ENCODE data around the gene GLRX3. TPM values are rescaled to one million over a fixed set of nuclear protein-coding genes. Genes with fewer than 3 reads are reported as not detected.

Gene GLRX3
- total and polyA plus RNA-seq, 2 of the 13 experiments (the other 11 are each of a cell fraction or from before 2014, with no cell fraction given), result 91.4 to 135 TPM

GRCh38 chr10:130137659-130138478 lies 1.7 kb downstream of the GLRX3 start (continued):
- TF ChIP-seq ZBTB26 (CRISPR knock-in tag; IDR thresholded peaks at IDR 0.05; ENCODE audit: borderline replicate concordance), result no peak
- TF ChIP-seq ZSCAN31 (CRISPR knock-in tag; IDR thresholded peaks at IDR 0.05; ENCODE audit: low read depth), result no peak
- TF ChIP-seq FOXA1 (IDR thresholded peaks at IDR 0.05), result no peak
- TF ChIP-seq FOXA1 (CRISPR knock-in tag; IDR thresholded peaks at IDR 0.05), result no peak
- no peak for TF ChIP-seq MAF1 (CRISPR knock-in tag; IDR thresholded peaks at IDR 0.05; ENCODE audit: borderline replicate concordance)
- TF ChIP-seq ZNF761 (CRISPR knock-in tag; conservative IDR thresholded peaks at IDR 0.05), result no peak
- 0 out of 2 replicates have a peak, but pooled peaks have one; percentile 27 for TF ChIP-seq KDM5B (CRISPR knock-in tag; IDR thresholded peaks at IDR 0.05; ENCODE audit: borderline replicate concordance)
- TF ChIP-seq CENPBD1 (CRISPR knock-in tag; IDR thresholded peaks at IDR 0.05; ENCODE audit: borderline replicate concordance, low read depth), result no peak
- TF ChIP-seq SOX5 (CRISPR knock-in tag; IDR thresholded peaks at IDR 0.05; ENCODE audit: borderline replicate concordance), result no peak
- TF ChIP-seq HMGXB4 (CRISPR knock-in tag; IDR thresholded peaks at IDR 0.05; ENCODE audit: borderline replicate concordance in 1 of 2, low read depth in 1 of 2), result no peak
- TF ChIP-seq ZFYVE20 (CRISPR knock-in tag; IDR thresholded peaks at IDR 0.05; ENCODE audit: borderline replicate concordance, low read depth), result no peak
- TF ChIP-seq ZBTB21 (CRISPR knock-in tag; IDR thresholded peaks at IDR 0.05), result no peak
- no peak for TF ChIP-seq ZNF710 (CRISPR knock-in tag; IDR thresholded peaks at IDR 0.05; ENCODE audit: borderline replicate concordance)
- TF ChIP-seq TBL1XR1 (IDR thresholded peaks at IDR 0.05; ENCODE audit: borderline replicate concordance, low read length, partially characterized antibody), result no peak
- no peak for TF ChIP-seq RFX1 (IDR thresholded peaks at IDR 0.05)
- no peak; the same call in 1 of the 2 replicates for TF ChIP-seq HDAC2 (CRISPR knock-in tag; IDR thresholded peaks at IDR 0.05)
- no peak for TF ChIP-seq NCOR1 (IDR thresholded peaks at IDR 0.05; ENCODE audit: borderline replicate concordance, low read length)
- 0 out of 2 replicates have a peak, but pooled peaks have one; percentile 39 for TF ChIP-seq ZNF605 (CRISPR knock-in tag; IDR thresholded peaks at IDR 0.05)
- TF ChIP-seq ZNF362 (CRISPR knock-in tag; IDR thresholded peaks at IDR 0.05; ENCODE audit: borderline replicate concordance), result no peak
- TF ChIP-seq TRIM22 (IDR thresholded peaks at IDR 0.05), result no peak
- TF ChIP-seq ZNF260 (CRISPR knock-in tag; IDR thresholded peaks at IDR 0.05; ENCODE audit: borderline replicate concordance, low read depth), result no peak

Data from HepG2 (cell line).